HepG2 (cell line): ENCODE measurements around the gene BGN. TPM values are rescaled to one million over a fixed set of nuclear protein-coding genes. Genes with fewer than 3 reads are reported as not detected.

Source experiments
- ATAC-seq: fragments of 200-7000 bp; cut with Tn5 transposase; 3 replicates; pipeline ENCODE4 v1.9.1; 2020; ENCODE audit warnings: mild to moderate bottlenecking, moderate library complexity
- BruUV-seq: library from RNA; stranded (reverse); fragments of 400-500 nt; replicated peaks from 2 replicates; lab custom pipeline; 2021; lab: Mats Ljungman, UMichigan
- CTCF ChIA-PET: fragments of 300-600 bp; formaldehyde crosslinking; extraction: SDS; loops from one replicate; lab custom pipeline; 2021; ENCODE audit warnings: low total read pairs, inconsistent platforms, low intra/inter-chr PET ratio; lab: Yijun Ruan, JAX
- POLR2A ChIA-PET: fragments of 350-600 bp; sonication (Branson Sonifier 250); formaldehyde crosslinking; loops from one replicate; lab custom pipeline; 2020; ENCODE audit warnings: antibody characterized with exemption, inconsistent platforms; lab: Yijun Ruan, JAX
- DNase-seq: peaks from one replicate; pipeline ENCODE4 v3.0.0-alpha.2; 2015; ENCODE audit warnings: low spot score
- FAIRE-seq: peaks from 3 replicates; lab custom pipeline; 2011; peaks lifted over from hg19 to GRCh38; lab: Jason Lieb, UNC
- H2AFZ ChIP-seq: one replicate; pipeline ENCODE4 v1.6.1; 2011; ENCODE audit warnings: low read length, inconsistent platforms
- H3K27ac ChIP-seq: fragments of 300-600 bp; 3 replicates; pipeline ENCODE4 v1.8.0; 2011; ENCODE audit warnings: mixed run types, mild to moderate bottlenecking, mixed read lengths, low read length, inconsistent platforms; ENCODE audit not compliant: insufficient read depth; ENCODE audit errors: extremely low read length
- H3K27me3 ChIP-seq, 2 experiments: fragments of 200-600 bp in 1 of 2; 2 replicates in 1 of 2; 3 replicates in 1 of 2; pipeline versions ENCODE4 v1.6.0 to v1.8.0; 2011; ENCODE audit warnings: low read length in 2 of 2, mild to moderate bottlenecking in 2 of 2, moderate library complexity in 2 of 2, inconsistent platforms in 1 of 2; ENCODE audit not compliant: insufficient read depth in 2 of 2, control insufficient read depth in 1 of 2
- H3K36me3 ChIP-seq, 2 experiments: fragments of 200-600 bp in 1 of 2; replicated peaks in 1 of 2; 2 replicates in 1 of 2; 3 replicates in 1 of 2; pipeline versions ENCODE4 v1.5.1 to v1.8.0; 2011; ENCODE audit warnings: low read length in 2 of 2, inconsistent platforms in 1 of 2; ENCODE audit not compliant: insufficient read depth in 2 of 2, control insufficient read depth in 1 of 2
- H3K4me1 ChIP-seq: 2 replicates; pipeline ENCODE4 v1.5.1; 2012; ENCODE audit warnings: low read length, inconsistent platforms; ENCODE audit not compliant: insufficient read depth
- H3K4me2 ChIP-seq: 2 replicates; pipeline ENCODE4 v1.6.0; 2011; ENCODE audit warnings: low read depth, low read length, inconsistent platforms
- H3K4me3 ChIP-seq, 3 experiments: fragments of 200-600 bp in 1 of 3; sonication (generic), shearing (Covaris generic) in 1 of 3; replicated peaks in 1 of 3; 2 replicates each; pipeline ENCODE4 v1.5.1; 2011 to 2016; ENCODE audit warnings: low read length in 3 of 3, inconsistent platforms in 2 of 3, low read depth in 2 of 3, mild to moderate bottlenecking in 2 of 3, control low read depth in 1 of 3, mixed read lengths in 1 of 3; ENCODE audit not compliant: insufficient read depth in 1 of 3
- H3K79me2 ChIP-seq: one replicate; pipeline ENCODE4 v1.6.1; 2011; ENCODE audit warnings: low read length, inconsistent platforms; ENCODE audit not compliant: insufficient read depth
- H3K9ac ChIP-seq: 2 replicates; pipeline ENCODE4 v1.6.0; 2011; ENCODE audit warnings: mild to moderate bottlenecking, low read depth, low read length, inconsistent platforms; ENCODE audit not compliant: insufficient read depth
- H3K9me3 ChIP-seq: 2 replicates; pipeline ENCODE4 v1.5.1; 2012; ENCODE audit warnings: mild to moderate bottlenecking, low read length
- H4K20me1 ChIP-seq: 2 replicates; pipeline ENCODE4 v1.6.0; 2011; ENCODE audit warnings: inconsistent platforms, mild to moderate bottlenecking, low read length, moderate library complexity; ENCODE audit not compliant: insufficient read depth
- HOXA5 ChIP-seq: sonication (generic); formaldehyde crosslinking; IDR thresholded peaks from 2 replicates; pipeline ENCODE4 v1.4.0; 2020; ENCODE audit warnings: missing genetic modification reagents
- MYNN ChIP-seq: sonication (generic); formaldehyde crosslinking; IDR thresholded peaks from 2 replicates; pipeline ENCODE4 v1.4.0; 2020; ENCODE audit warnings: mild to moderate bottlenecking, low read depth, missing genetic modification reagents
- NCOR1 ChIP-seq: fragments of 200-600 bp; sonication (generic); IDR thresholded peaks from 2 replicates; pipeline ENCODE4 v1.7.0; 2017; ENCODE audit warnings: antibody characterized with exemption, low read length, borderline replicate concordance
- ZNF33A ChIP-seq: sonication (generic); formaldehyde crosslinking; IDR thresholded peaks from 2 replicates; pipeline ENCODE4 v1.5.1; 2020; ENCODE audit warnings: missing genetic modification reagents, mild to moderate bottlenecking, moderate library complexity, borderline replicate concordance
- ZNF563 ChIP-seq: sonication (generic); formaldehyde crosslinking; IDR thresholded peaks from 2 replicates; pipeline ENCODE4 v1.8.0; 2022; ENCODE audit warnings: mild to moderate bottlenecking, moderate library complexity, missing genetic modification reagents
- ZNF574 ChIP-seq: sonication (generic); formaldehyde crosslinking; IDR thresholded peaks from 2 replicates; pipeline ENCODE4 v1.4.0; 2020; ENCODE audit warnings: missing genetic modification reagents
- ZNF660 ChIP-seq: sonication (generic); formaldehyde crosslinking; IDR thresholded peaks from 2 replicates; pipeline ENCODE4 v1.5.1; 2020; ENCODE audit warnings: mild to moderate bottlenecking, low read depth, missing genetic modification reagents, borderline replicate concordance
- ZNF788 ChIP-seq: sonication (generic); formaldehyde crosslinking; IDR thresholded peaks from 2 replicates; pipeline ENCODE4 v1.5.0; 2020; ENCODE audit warnings: mild to moderate bottlenecking, missing genetic modification reagents, borderline replicate concordance
- WGBS: methylation state at CpG from one replicate; pipeline ENCODE4 v1.1.6; 2017; ENCODE audit warnings: low lambda C conversion rate; 5-methylcytosine and 5-hydroxymethylcytosine counted together
- in situ Hi-C: cut with HindIII; loops from 2 replicates; pipeline ENCODE4 v1.10.0; 2017; ENCODE audit warnings: low pct_unique_long_range_greater_than_20kb; ENCODE audit not compliant: extremely low pct_ligation_motif_present
- intact Hi-C: fragments of 100-400 bp; cut with micrococcal nuclease; formaldehyde crosslinking; loops from one replicate; pipeline ENCODE4 v1.10.0; 2022; ENCODE audit not compliant: unreplicated experiment
- polyA plus RNA-seq, 8 experiments: library from polyadenylated mRNA; depleted of rRNA in 3 of 8; stranded (reverse) in 7 of 8; unstranded in 1 of 8; fragments of >200 nt; fragmentation: Illumina TruSeq in 4 of 8; extraction: Trizol in 4 of 8; gene quantifications; 2 replicates each; pipeline versions ENCODE4 v1.2.1 to v1.2.3, GENCODE V29; 2011 to 2016; ENCODE audit warnings: low read depth in 4 of 8, missing spikeins in 1 of 8, mixed read lengths in 1 of 8; ENCODE audit not compliant: insufficient read depth in 1 of 8
- total RNA-seq, 5 experiments: library from RNA; depleted of rRNA; stranded (reverse); fragments of >200 nt; fragmentation: Illumina TruSeq; extraction: Trizol; gene quantifications; 2 replicates each; pipeline ENCODE4 v1.2.3, GENCODE V29; 2016; ENCODE audit warnings: low read depth in 1 of 5
- TF ChIP-seq, protein P1 (sequence below): sonication (generic); formaldehyde crosslinking; IDR thresholded peaks from 2 replicates; pipeline ENCODE4 v1.4.0; 2020; ENCODE audit warnings: mild to moderate bottlenecking, missing genetic modification reagents

Gene BGN
- total and polyA plus RNA-seq, 2 of the 13 experiments (the other 11 are each of a cell fraction or from before 2014, with no cell fraction given), result 0.18 to 0.63 TPM

DNA sequence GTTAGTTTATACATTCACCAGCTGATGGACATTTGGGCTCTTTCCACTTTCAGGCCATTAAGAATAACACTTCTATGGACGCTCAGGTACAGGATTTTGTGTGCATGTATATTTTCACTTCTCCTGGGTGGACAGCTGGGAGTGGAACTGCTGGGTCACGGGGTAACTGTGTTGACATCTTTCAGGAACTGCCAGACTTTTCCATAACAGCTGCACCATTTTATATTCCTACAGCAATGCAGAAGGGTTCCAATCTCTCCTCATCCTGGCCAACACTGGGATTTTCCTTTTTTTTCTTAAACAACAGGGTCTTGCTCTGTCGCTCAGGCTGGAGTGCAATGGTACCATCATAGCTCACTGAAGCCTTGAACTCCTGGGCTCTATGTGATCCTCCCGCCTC is 36.3 kb upstream of the BGN start:
- in situ Hi-C loops (loop anchor here (10.0 kb wide), 1 partner anchor 46 kb away; no protein-coding TSS in a partner anchor), intact Hi-C loops (no loop called here)
- no peak overlapping the region for H3K27ac ChIP-seq
- DNase-seq (no peak), FAIRE-seq (no peak), ATAC-seq (no peak)
- H4K20me1 ChIP-seq, result no peaks in the 10 kb centered on the region
- H3K9me3 ChIP-seq, result no peaks in the 10 kb centered on the region
- no peaks in the 10 kb centered on the region for H3K27me3 ChIP-seq
- no peak overlapping the region for H3K9ac ChIP-seq
- H3K4me3 ChIP-seq, result no peak overlapping the region
- no peaks in the 10 kb centered on the region for H3K79me2 ChIP-seq
- CTCF ChIA-PET, result no interaction called here
- POLR2A ChIA-PET, result no interaction called here
- 96% methylated on average over 4 of the region's 4 CpGs for WGBS
- no peak for TF ChIP-seq ZNF563 (CRISPR knock-in tag)
- no peak for TF ChIP-seq ZNF788 (CRISPR knock-in tag)
- TF ChIP-seq ZNF33A (CRISPR knock-in tag), result no peak
- TF ChIP-seq, protein P1, sequence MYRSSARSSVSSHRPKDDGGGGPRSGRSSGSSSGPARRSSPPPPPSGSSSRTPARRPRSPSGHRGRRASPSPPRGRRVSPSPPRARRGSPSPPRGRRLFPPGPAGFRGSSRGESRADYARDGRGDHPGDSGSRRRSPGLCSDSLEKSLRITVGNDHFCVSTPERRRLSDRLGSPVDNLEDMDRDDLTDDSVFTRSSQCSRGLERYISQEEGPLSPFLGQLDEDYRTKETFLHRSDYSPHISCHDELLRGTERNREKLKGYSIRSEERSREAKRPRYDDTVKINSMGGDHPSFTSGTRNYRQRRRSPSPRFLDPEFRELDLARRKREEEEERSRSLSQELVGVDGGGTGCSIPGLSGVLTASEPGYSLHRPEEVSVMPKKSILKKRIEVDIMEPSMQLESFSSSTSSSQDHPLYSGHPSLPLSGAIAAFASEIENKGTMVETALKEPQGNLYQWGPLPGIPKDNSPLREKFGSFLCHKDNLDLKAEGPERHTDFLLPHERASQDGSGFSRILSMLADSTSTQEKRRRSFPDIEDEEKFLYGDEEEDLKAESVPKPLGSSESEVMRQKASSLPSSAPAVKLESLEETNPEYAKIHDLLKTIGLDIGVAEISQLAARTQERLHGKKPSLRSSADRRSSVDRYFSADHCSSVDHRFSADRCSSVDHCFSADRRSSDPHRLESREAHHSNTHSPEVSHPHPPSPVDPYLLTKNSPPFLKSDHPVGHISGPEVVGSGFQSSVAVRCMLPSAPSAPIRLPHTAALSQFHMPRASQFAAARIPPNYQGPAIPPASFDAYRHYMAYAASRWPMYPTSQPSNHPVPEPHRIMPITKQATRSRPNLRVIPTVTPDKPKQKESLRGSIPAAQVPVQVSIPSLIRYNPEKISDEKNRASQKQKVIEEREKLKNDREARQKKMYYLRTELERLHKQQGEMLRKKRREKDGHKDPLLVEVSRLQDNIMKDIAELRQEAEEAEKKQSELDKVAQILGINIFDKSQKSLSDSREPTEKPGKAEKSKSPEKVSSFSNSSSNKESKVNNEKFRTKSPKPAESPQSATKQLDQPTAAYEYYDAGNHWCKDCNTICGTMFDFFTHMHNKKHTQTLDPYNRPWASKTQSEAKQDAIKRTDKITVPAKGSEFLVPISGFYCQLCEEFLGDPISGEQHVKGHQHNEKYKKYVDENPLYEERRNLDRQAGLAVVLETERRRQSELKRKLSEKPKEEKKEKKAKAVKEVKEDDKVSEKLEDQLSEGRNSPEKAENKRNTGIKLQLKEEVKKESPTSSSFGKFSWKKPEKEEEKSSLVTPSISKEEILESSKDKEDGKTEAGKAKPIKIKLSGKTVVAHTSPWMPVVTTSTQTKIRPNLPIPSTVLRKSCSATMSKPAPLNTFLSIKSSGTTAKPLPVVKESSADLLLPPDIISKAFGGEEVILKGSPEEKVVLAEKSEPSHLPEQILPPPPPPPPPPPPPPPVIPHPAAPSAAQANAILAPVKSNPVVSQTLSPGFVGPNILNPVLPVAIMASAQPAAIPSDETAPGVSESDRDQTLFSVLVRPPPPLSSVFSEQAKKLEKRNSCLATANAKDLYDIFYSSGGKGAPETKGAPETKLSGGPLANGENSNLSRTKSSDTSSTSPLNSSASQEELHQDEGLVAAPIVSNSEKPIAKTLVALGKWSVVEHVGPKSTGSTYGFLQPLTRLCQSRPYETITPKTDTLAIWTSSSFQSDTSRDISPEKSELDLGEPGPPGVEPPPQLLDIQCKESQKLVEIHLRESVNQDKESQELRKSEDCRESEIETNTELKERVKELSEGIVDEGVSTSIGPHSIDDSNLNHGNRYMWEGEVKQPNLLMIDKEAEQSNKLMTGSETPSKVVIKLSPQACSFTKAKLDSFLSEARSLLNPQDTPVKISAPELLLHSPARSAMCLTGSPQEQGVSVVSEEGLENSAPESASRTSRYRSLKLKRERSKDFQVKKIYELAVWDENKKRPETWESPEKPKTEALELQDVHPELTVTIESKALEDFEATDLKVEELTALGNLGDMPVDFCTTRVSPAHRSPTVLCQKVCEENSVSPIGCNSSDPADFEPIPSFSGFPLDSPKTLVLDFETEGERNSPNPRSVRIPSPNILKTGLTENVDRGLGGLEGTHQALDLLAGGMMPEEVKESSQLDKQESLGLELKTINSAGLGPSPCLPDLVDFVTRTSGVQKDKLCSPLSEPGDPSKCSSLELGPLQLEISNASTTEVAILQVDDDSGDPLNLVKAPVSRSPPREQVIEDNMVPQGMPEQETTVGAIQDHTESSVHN, result no peak
- no peak for TF ChIP-seq NCOR1
- TF ChIP-seq ZNF574 (CRISPR knock-in tag), result no peak
- TF ChIP-seq ZNF660 (CRISPR knock-in tag), result no peak
- no peak for TF ChIP-seq HOXA5 (CRISPR knock-in tag)
- TF ChIP-seq MYNN (CRISPR knock-in tag), result no peak
- no peaks in the 10 kb centered on the region for H3K4me1 ChIP-seq
- BruUV-seq, result no TSS peak
- peaks cover 0 to 1% of the 10 kb centered on the region in 2 experiments; a peak in 1 of 5 replicates for H3K36me3 ChIP-seq
- H2AFZ ChIP-seq, result no peak overlapping the region
- H3K4me2 ChIP-seq, result no peak overlapping the region
